NCI-H1930 (cell line): ENCODE measurements around the gene TK1.
"Not testable (repeated sequence)": the region's sequence is repeated elsewhere in the genome, so short reads cannot be mapped to it uniquely, and the experiment has no call there.

Experiments
- DNase-seq, 2 experiments: peaks; one replicate each; lab custom pipeline; 2025; lab: John Stamatoyannopoulos, UW

Gene TK1

GRCh38 chr17:78176548-78177025, 10.3 kb downstream of the TK1 start:
- peak; percentile 37 to 60 for DNase-seq

GRCh38 chr17:78175643-78175981, 11.2 kb downstream of the TK1 start:
- no peak for DNase-seq

DNA sequence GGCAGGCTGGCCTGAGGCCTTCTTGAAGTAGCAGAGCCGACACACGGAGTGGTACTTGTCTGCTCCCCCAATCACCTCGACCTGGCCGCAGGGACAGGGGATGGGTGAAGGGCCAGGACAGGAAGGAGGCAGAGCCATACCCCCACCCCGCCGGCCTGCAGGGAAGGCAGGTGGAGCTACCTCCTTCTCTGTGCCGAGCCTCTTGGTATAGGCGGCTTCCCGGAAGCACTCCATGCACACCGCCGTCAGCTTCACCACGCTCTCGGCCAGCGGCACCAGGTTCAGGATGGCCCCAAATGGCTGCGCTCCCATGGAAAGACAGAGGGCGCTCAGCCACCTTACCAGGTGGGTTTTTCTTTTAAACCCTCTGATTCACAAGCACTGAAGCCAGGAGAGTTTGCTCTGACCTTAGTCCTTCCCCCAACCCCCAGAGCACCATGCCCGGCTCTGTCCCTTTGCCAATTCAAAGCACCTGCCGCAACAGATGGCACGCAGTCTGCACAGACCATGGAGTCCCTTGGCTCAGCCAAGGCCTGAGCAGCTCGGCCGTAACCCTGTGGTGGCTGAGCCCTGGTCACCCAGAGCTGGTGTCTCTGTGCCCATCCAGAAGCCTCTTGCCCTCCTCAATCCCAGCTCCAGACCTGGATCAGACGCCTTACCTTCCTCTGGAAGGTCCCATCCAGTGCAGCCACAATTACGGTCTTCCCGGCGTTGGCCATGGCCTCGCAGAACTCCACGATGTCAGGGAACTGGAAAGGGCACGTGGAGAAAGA, 11.8 kb downstream of the TK1 start:
- DNase-seq: no peak

GRCh38 chr17:78174346-78174869, 12.4 kb downstream of the TK1 start:
- DNase-seq: no peak

DNA sequence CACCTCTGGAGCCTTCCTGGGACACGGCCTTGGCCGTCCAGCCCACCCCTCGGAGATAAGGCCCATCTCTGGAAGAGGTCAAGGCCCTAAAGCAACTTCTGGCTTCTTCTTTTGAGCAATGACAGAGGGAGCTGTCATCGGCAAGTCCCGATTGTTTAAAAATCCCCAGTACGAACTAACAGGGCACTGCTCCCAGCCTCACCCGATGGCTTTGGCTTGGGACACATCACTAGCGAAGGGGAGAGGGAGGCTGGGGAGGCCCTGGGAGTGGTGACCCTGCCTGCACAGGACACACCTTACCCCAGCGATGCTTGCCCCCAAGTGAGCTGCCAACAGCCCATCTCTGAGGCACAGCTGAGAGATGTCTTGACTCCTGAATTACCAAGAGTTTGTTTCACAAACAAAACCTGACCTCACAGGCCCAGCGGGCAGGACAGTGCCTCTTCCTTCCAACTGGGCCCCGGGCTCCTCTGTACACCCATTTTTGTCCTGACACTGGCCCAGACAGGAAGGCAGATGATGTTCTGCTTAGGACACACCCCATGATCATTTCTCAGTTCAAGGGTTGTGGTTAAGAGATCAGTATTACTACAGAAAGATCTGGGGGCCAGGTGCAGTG, 13.6 kb downstream of the TK1 start:
- DNase-seq: no peak

- no peak for DNase-seq
These were observed 14.4 kb downstream of the TK1 start for GRCh38 chr17:78172249-78173051.

DNA sequence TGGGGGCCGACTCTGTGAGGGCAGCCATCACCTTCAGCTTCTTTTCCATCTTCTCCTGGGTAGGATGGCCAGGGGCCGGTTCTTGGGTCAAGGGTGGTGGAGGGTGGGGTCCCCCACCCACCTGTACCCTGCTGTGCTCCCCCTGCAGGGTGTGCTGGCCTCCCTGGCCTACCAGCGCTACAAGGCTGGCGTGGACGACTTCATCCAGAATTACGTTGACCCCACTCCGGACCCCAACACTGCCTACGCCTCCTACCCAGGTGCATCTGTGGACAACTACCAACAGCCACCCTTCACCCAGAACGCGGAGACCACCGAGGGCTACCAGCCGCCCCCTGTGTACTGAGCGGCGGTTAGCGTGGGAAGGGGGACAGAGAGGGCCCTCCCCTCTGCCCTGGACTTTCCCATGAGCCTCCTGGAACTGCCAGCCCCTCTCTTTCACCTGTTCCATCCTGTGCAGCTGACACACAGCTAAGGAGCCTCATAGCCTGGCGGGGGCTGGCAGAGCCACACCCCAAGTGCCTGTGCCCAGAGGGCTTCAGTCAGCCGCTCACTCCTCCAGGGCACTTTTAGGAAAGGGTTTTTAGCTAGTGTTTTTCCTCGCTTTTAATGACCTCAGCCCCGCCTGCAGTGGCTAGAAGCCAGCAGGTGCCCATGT, 15.1 kb downstream of the TK1 start:
- not testable (repeated sequence) for DNase-seq

DNA sequence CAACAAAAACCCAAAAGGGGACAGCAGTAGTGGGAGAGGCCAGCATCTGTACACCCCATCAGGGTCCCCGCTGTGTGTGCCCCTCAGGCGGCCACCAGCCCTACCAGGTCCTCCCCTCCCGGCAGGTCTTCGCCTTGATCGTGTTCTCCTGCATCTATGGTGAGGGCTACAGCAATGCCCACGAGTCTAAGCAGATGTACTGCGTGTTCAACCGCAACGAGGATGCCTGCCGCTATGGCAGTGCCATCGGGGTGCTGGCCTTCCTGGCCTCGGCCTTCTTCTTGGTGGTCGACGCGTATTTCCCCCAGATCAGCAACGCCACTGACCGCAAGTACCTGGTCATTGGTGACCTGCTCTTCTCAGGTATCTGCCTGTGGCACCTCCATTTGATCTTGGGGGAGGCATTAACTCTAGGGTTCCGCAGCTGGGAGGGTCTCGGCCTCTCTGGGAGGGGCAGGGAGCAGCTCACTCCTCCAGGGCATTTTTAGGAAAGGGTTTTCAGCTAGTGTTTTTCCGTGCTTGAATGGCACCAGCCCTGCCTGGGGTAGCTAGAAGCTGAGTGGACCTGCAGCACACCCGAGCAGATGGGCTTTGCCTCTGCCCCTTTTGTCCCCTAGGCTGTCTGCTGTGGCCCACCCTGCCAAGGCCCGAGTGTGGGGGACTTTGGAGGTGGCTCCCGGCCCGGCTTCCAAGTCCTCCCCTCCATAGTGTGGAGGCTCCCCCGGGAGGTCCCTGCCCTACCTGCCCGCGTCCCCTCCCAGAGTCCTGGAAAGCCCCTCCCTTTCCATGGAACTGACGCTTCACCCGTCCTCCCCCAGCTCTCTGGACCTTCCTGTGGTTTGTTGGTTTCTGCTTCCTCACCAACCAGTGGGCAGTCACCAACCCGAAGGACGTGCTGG, 15.9 kb downstream of the TK1 start:
- DNase-seq: no peak

DNA sequence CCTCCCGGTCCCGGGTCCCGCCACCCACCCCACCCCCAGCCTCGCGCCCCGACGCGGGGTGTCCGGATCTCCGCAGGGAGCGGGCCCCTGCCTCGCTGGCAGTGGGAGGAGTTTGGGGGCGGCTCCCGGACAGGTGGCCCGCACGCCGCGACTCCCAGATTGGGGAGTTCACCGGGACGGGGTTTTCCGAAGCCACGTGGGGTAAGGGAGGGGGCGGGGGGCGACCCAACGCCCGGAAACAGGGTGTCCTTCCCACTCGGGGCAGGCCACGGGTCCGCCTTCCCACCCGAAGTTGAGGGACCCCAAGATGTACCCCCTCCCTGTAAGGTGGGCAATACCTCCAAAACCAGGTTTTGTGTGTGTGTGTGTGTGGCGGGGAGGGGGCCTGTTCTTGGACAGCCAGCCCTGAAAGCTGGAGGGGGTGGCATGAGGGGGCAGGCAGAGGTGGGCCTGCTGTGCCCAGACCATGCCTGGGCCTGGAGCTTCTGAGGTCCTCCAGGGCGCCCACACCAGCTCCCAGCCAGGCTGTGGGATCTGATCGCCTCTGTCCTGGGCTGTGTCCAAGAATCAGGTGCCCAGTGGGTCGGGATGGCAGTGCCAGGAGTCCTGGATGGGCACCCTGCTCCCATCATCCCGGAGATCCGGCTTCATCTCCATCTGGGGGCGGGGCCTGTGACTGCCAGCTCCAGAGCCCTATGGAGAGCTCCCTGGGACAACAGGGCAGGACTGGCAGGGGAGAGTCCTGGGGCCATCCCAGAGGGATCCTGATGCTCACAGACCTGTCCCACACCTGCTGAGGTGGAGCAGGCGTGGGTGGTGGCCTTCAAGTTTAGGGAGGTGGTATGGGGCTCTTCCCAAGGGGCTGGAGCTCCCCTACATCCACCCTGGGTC, 17.7 kb downstream of the TK1 start:
- DNase-seq: peak in 1 of 2 experiments; percentile 14

DNA sequence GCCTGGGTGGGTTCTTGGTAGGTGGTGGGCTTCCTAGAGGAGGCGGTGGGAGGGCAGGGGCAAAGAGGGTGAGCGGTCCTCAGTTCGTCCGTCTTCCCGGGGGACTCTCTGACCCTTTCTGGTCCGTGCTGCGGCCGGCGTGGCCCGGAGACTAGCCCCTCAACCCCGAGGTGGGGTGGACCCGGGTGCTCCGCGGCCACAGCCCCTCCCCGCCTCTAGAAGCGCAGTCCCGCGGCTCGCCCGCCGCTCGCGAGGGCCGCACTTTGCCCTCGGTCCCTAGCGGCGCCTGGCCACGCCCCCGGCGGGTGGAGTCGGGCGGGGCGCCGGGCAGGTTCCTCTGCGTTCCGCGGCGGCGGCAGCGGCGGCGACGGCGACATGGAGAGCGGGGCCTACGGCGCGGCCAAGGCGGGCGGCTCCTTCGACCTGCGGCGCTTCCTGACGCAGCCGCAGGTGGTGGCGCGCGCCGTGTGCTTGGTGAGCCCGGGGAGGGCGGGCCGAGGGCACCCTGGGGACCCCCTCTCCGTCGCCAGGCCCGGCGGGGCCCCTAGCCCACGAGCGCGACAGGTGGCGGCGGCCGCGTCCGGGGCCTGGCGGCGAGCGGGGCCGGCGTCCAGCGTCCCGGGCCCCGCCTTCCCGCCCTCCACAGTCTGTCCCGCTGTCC, 18.5 kb downstream of the TK1 start, which contains the start of gene SYNGR2:
TSS of gene SYNGR2 (plus strand) at position 340 of the 661 bp plus-strand sequence. CDS start at position 376, 36 bp downstream.
- DNase-seq: peak; percentile 79 to 88

GRCh38 chr17:78166416-78166815, 20.4 kb downstream of the TK1 start:
- no peak for DNase-seq

- DNase-seq: no peak
These were observed 21.9 kb downstream of the TK1 start for GRCh38 chr17:78164748-78165607.

DNA sequence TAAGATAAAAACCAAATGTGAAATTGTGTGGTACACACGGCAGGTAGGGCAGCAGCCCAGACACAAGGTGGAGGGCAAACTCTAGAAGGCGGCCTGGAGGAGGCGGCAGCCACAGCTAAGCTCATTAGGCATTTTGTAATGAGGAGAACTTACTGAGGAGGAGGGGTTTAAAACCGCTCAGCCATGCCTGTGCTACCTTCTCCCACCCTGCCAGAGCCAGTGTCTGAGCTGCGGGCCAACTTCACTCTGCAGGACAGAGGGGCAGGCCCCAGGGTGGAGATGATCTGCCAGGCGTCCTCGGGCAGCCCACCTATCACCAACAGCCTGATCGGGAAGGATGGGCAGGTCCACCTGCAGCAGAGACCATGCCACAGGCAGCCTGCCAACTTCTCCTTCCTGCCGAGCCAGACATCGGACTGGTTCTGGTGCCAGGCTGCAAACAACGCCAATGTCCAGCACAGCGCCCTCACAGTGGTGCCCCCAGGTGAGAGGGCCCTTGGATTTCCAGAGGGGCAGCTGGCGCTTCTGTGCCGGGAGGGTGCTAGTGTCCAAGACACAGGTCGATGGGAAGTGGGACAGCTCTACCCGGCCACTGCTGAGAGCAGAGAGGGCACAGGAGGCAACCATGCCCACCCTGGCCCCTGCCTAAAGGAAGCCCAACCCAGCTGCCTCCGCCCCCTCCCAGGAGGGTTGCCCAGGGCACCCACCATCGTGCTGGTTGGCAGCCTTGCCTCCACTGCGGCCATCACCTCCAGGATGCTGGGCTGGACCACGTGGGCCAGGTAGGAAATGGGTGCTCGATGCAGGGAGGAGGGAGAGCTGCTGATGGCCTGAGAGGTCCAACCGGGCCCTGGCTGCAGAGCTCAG, 22.7 kb downstream of the TK1 start:
- no peak for DNase-seq

DNA sequence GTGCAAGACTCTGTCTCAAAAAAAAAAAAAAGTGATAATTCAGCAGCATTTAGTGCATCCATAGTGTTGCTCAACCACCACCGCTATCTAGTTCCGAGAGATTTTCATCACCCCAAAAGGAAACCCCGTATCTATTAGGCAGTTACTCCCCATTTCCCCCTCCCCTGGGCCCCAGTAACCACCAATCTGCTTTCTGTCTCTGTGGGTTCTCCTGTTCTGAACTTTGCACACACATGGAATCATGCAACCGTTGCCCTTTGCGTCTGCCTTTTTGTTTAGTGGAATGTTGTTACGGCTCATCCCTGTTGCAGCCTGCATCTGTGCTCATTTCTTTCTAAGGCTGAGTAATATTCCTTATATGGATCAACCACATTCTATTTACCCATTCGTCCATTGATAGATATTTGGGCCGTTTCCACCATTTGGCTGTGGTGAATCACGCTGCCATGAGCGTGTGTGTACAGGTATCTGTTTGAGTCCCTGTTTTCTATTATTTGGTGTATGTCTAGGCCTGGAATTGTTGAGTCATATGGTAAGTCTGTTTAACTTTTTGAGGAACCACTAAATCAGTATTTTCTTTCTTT, 27.2 kb downstream of the TK1 start:
- no peak for DNase-seq

DNA sequence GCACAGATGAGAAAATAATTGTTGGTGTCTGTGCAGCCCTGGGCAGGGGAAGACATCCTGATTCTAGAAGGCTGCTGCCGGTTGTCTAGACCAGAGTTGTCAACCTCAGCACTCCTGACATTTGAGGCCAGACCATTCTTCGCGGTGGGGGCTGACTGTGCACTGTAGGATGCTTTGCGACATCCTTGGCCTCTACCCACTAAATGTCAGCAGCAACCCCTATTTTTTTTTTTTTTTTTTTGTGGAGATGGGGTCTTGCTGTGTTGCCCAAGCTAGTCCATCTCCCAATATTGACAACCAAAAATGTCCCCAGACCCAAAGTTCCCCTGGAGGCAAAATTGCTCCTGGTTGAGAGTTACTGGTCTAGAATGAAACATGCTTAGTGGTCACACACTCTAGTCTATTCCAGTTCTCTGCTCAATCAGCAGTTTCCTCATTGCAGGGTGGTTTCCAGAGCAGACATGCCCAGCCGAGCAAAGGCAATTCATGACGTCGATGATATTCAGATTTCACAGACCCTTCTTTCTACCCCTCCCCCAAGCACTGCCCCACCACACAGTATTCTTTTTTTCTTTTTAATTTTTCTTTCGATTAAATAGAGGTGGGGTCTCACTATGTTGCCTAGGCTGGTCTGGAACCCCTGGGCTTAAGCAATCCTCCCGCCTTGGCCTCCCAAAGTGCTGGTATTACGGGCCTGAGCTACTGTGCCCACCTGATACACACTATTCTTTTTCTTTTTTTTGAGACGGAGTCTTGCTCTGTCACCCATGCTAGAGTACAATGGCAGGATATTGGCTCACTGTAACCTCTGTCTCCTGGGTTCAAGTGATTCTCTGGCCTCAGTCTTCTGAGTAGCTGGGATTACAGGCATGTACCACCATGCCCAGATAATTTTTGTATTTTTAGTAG, 31.7 kb downstream of the TK1 start:
- DNase-seq: no peak

GRCh38 chr17:78151514-78152008, 35.3 kb downstream of the TK1 start:
- no peak for DNase-seq
